CD4-positive, alpha-beta memory T cell (primary cell): ENCODE data around the gene DGKG. TPM values are rescaled to one million over a fixed set of nuclear protein-coding genes. Genes with fewer than 3 reads are reported as not detected.

ENCODE experiments used
- CTCF ChIA-PET: fragments of 350-600 bp; sonication (Branson Sonifier 250); formaldehyde crosslinking; loops from one replicate; lab custom pipeline; 2021; ENCODE audit warnings: inconsistent platforms; ENCODE audit not compliant: partially characterized antibody; lab: Charles Lee
- POLR2A ChIA-PET: fragments of 350-600 bp; sonication (Branson Sonifier 250); formaldehyde crosslinking; loops from one replicate; lab custom pipeline; 2021; ENCODE audit not compliant: partially characterized antibody; lab: Charles Lee
- DNase-seq, 5 donors: peaks; one replicate each; pipeline versions ENCODE4 v3.0.0 to v3.0.0-alpha.2; 2020 to 2022; ENCODE audit warnings: mixed read lengths in 1 of 5
- H3K27ac ChIP-seq: one replicate; pipeline ENCODE4 v1.7.0; 2013; ENCODE audit warnings: low read depth, low read length
- H3K27me3 ChIP-seq: 2 replicates; pipeline ENCODE4 v1.7.0; 2013; ENCODE audit warnings: mild to moderate bottlenecking, low read length, moderate library complexity; ENCODE audit not compliant: insufficient read depth
- H3K36me3 ChIP-seq: 2 replicates; pipeline ENCODE4 v1.7.0; 2013; ENCODE audit warnings: mild to moderate bottlenecking, low read length, moderate library complexity; ENCODE audit not compliant: insufficient read depth
- H3K4me1 ChIP-seq: 2 replicates; pipeline ENCODE4 v1.7.0; 2013; ENCODE audit warnings: mild to moderate bottlenecking, low read length, moderate library complexity; ENCODE audit not compliant: insufficient read depth
- H3K4me3 ChIP-seq, 2 donors: one replicate each; pipeline ENCODE4 v1.7.0; 2013; ENCODE audit warnings: low read length in 2 of 2, mild to moderate bottlenecking in 1 of 2
- H3K9me3 ChIP-seq, 2 donors: one replicate each; pipeline ENCODE4 v1.7.0; 2013; ENCODE audit warnings: low read length in 2 of 2, control low read depth in 1 of 2; ENCODE audit not compliant: control insufficient read depth in 1 of 2
- H3K27ac Mint-ChIP-seq, 7 donors: one replicate each; pipeline ENCODE4 v1.8.0; 2020 to 2021; ENCODE audit warnings: mixed read lengths in 7 of 7, mild to moderate bottlenecking in 6 of 7, inconsistent platforms in 3 of 7, moderate library complexity in 3 of 7
- H3K27me3 Mint-ChIP-seq, 2 donors: one replicate each; pipeline ENCODE4 v1.8.0; 2020 to 2021; ENCODE audit warnings: mixed read lengths in 2 of 2
- H3K36me3 Mint-ChIP-seq, 2 donors: one replicate each; pipeline ENCODE4 v1.8.0; 2020 to 2021; ENCODE audit warnings: mixed read lengths in 2 of 2, inconsistent platforms in 1 of 2, mild to moderate bottlenecking in 1 of 2
- H3K4me1 Mint-ChIP-seq, 4 donors: one replicate each; pipeline ENCODE4 v1.8.0; 2020 to 2021; ENCODE audit warnings: mixed read lengths in 4 of 4, mild to moderate bottlenecking in 1 of 4
- H3K4me3 Mint-ChIP-seq, 8 donors: one replicate each; pipeline ENCODE4 v1.8.0; 2020 to 2021; ENCODE audit warnings: mixed read lengths in 8 of 8, mild to moderate bottlenecking in 7 of 8, moderate library complexity in 6 of 8, inconsistent platforms in 3 of 8
- H3K9me3 Mint-ChIP-seq, 8 donors: one replicate each; pipeline ENCODE4 v1.8.0; 2020 to 2021; ENCODE audit warnings: mixed read lengths in 8 of 8, mild to moderate bottlenecking in 5 of 8, inconsistent platforms in 3 of 8, moderate library complexity in 1 of 8
- intact Hi-C: fragments of 100-400 bp; cut with micrococcal nuclease; formaldehyde crosslinking; loops from one replicate; pipeline ENCODE4 v1.15.1; 2023
- polyA plus RNA-seq, 2 donors: library from polyadenylated mRNA; unstranded; fragments of 300-500 nt; fragmentation: Illumina TruSeq; gene quantifications; one replicate each; pipeline ENCODE4 v1.2.3, GENCODE V29; 2021
- total RNA-seq, 2 experiments: library from RNA; stranded (reverse); gene quantifications; one replicate each; pipeline ENCODE4 v1.2.3, GENCODE V29; 2021

Gene DGKG
- total and polyA plus RNA-seq, 4 experiments from 2014 or later: 0.75 TPM; not detected in 3

- intact Hi-C loops: no loop called here
- H3K36me3 ChIP-seq: no peaks in the 10 kb centered on the region
- H3K9me3 Mint-ChIP-seq: peaks cover 0 to 3% (median 0%) of the 10 kb centered on the region in 8 donors
- CTCF ChIA-PET: no interaction called here
- peak overlapping the region in 1 of 7 donors; percentile 43 for H3K27ac Mint-ChIP-seq
- H3K36me3 Mint-ChIP-seq: no peaks in the 10 kb centered on the region
- H3K27me3 ChIP-seq: no peaks in the 10 kb centered on the region
- H3K4me3 Mint-ChIP-seq: no peak overlapping the region
- no peak overlapping the region for H3K27ac ChIP-seq
- H3K27me3 Mint-ChIP-seq: peaks cover 2 to 6% of the 10 kb centered on the region in 2 donors
- H3K9me3 ChIP-seq: no peaks in the 10 kb centered on the region
- POLR2A ChIA-PET: no interaction called here
- no peaks in the 10 kb centered on the region for H3K4me1 Mint-ChIP-seq
- no peak for DNase-seq
- no peaks in the 10 kb centered on the region for H3K4me1 ChIP-seq
- no peak overlapping the region for H3K4me3 ChIP-seq
Measured at GRCh38 chr3:186318135-186318534, 43.9 kb downstream of the DGKG start.

GRCh38 chr3:186317478-186317877 lies 44.6 kb downstream of the DGKG start:
- CTCF ChIA-PET: no interaction called here
- POLR2A ChIA-PET: no interaction called here
- no peaks in the 10 kb centered on the region for H3K9me3 ChIP-seq
- H3K4me3 ChIP-seq: no peak overlapping the region
- H3K4me1 ChIP-seq: no peaks in the 10 kb centered on the region
- intact Hi-C loops: no loop called here
- H3K27ac ChIP-seq: no peak overlapping the region
- Mint-ChIP-seq H3K27me3 (peaks cover 2 to 4% of the 10 kb centered on the region in 2 donors), H3K9me3 (peaks cover 0 to 3% (median 0%) of the 10 kb centered on the region in 8 donors), H3K4me1 (no peaks in the 10 kb centered on the region), H3K36me3 (no peaks in the 10 kb centered on the region), H3K4me3 (no peak overlapping the region), H3K27ac (no peak overlapping the region)
- H3K36me3 ChIP-seq: no peaks in the 10 kb centered on the region
- no peak for DNase-seq
- no peaks in the 10 kb centered on the region for H3K27me3 ChIP-seq

GRCh38 chr3:186316666-186317260 lies 45.3 kb downstream of the DGKG start:
- Histone ChIP-seq H3K9me3 (no peaks in the 10 kb centered on the region), H3K27me3 (no peaks in the 10 kb centered on the region), H3K4me1 (no peaks in the 10 kb centered on the region), H3K4me3 (no peak overlapping the region), H3K36me3 (no peaks in the 10 kb centered on the region), H3K27ac (no peak overlapping the region)
- H3K27me3 Mint-ChIP-seq: peaks cover 2 to 4% of the 10 kb centered on the region in 2 donors
- peaks cover 0 to 3% (median 0%) of the 10 kb centered on the region in 8 donors for H3K9me3 Mint-ChIP-seq
- H3K36me3 Mint-ChIP-seq: no peaks in the 10 kb centered on the region
- POLR2A ChIA-PET: no interaction called here
- CTCF ChIA-PET: no interaction called here
- intact Hi-C loops: no loop called here
- DNase-seq: no peak
- H3K27ac Mint-ChIP-seq: no peak overlapping the region
- peak overlapping the region in 1 of 8 donors; percentile 2 for H3K4me3 Mint-ChIP-seq
- no peaks in the 10 kb centered on the region for H3K4me1 Mint-ChIP-seq

GRCh38 chr3:186315581-186316354 lies 46.3 kb downstream of the DGKG start:
- Histone ChIP-seq H3K4me1 (no peaks in the 10 kb centered on the region), H3K9me3 (no peaks in the 10 kb centered on the region), H3K4me3 (no peak overlapping the region), H3K27me3 (no peaks in the 10 kb centered on the region), H3K27ac (no peak overlapping the region), H3K36me3 (no peaks in the 10 kb centered on the region)
- no peak overlapping the region for H3K4me3 Mint-ChIP-seq
- no peaks in the 10 kb centered on the region for H3K36me3 Mint-ChIP-seq
- peaks cover 0 to 3% (median 0%) of the 10 kb centered on the region in 8 donors for H3K9me3 Mint-ChIP-seq
- no peak overlapping the region for H3K27ac Mint-ChIP-seq
- intact Hi-C loops: no loop called here
- H3K4me1 Mint-ChIP-seq: no peaks in the 10 kb centered on the region
- ChIA-PET POLR2A (no interaction called here), CTCF (interaction anchor here (1.0 kb wide), 1 partner anchor 12 kb away, joined by 3 read pairs; no protein-coding TSS in a partner anchor)
- peaks cover 0 to 4% of the 10 kb centered on the region in 2 donors for H3K27me3 Mint-ChIP-seq
- no peak for DNase-seq

DNA sequence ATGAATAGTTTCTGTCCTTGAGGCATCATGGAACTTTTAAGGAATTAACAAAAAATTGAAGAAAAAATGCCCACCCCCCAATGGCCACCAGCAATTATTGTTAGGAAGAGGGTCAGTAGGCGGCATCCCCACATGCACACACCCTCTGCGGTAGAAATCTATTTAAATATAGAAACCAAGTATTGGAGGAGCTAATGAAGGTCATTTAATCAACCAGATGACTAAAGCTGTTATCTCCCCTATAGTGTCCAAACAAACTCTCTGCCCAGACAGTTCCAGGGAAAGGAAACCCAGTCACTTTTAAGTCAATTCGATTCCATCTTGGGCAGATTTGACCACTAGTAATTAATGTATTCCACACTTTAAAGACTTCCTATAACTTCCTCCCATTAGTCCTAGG lies 47.1 kb downstream of the DGKG start:
- no peaks in the 10 kb centered on the region for H3K36me3 ChIP-seq
- no peak overlapping the region for H3K27ac ChIP-seq
- DNase-seq: no peak
- intact Hi-C loops: no loop called here
- CTCF ChIA-PET: interaction anchor here (1.0 kb wide), 1 partner anchor 11 kb away, joined by 3 read pairs; no protein-coding TSS in a partner anchor
- H3K27me3 Mint-ChIP-seq: peaks cover 4% of the 10 kb centered on the region in 2 donors
- no peaks in the 10 kb centered on the region for H3K27me3 ChIP-seq
- no peaks in the 10 kb centered on the region for H3K4me1 Mint-ChIP-seq
- H3K36me3 Mint-ChIP-seq: no peaks in the 10 kb centered on the region
- no peak overlapping the region for H3K4me3 ChIP-seq
- no peak overlapping the region for H3K4me3 Mint-ChIP-seq
- H3K9me3 Mint-ChIP-seq: peaks cover 0 to 3% (median 0%) of the 10 kb centered on the region in 8 donors
- no peak overlapping the region for H3K27ac Mint-ChIP-seq
- POLR2A ChIA-PET: no interaction called here
- no peaks in the 10 kb centered on the region for H3K4me1 ChIP-seq
- no peaks in the 10 kb centered on the region for H3K9me3 ChIP-seq

- H3K27ac ChIP-seq: no peak overlapping the region
- H3K9me3 Mint-ChIP-seq: peaks cover 0 to 2% (median 0%) of the 10 kb centered on the region in 8 donors
- H3K4me3 Mint-ChIP-seq: no peak overlapping the region
- no peaks in the 10 kb centered on the region for H3K4me1 ChIP-seq
- no peaks in the 10 kb centered on the region for H3K27me3 ChIP-seq
- no peak overlapping the region for H3K4me3 ChIP-seq
- no peaks in the 10 kb centered on the region for H3K36me3 Mint-ChIP-seq
- no peak for DNase-seq
- no peaks in the 10 kb centered on the region for H3K36me3 ChIP-seq
- H3K27ac Mint-ChIP-seq: no peak overlapping the region
- H3K27me3 Mint-ChIP-seq: peaks cover 2 to 10% of the 10 kb centered on the region in 2 donors
- POLR2A ChIA-PET: no interaction called here
- no peaks in the 10 kb centered on the region for H3K9me3 ChIP-seq
- intact Hi-C loops: no loop called here
- CTCF ChIA-PET: no interaction called here
- no peaks in the 10 kb centered on the region for H3K4me1 Mint-ChIP-seq
Measured at GRCh38 chr3:186311441-186311840, 50.6 kb downstream of the DGKG start.

DNA sequence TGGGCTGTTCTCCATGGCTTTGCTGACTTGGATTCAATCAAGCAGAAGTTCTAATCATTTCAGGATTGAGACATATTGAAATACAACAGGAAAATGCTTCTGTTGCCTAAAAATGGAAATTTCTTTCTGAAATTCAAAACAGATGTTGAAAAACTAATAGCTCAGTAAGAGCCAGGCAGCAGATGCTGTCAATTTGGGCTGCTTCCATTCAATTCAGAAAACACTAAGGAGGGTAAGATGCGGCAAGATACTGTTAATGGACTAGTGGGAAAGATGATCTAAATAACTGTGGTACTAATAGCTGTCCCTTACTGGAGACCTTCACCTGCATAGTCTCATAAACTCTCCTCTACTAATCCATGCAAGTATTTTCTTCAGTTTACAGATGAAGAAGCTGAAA lies 53.5 kb downstream of the DGKG start:
- intact Hi-C loops: no loop called here
- no peaks in the 10 kb centered on the region for H3K9me3 ChIP-seq
- H3K4me1 ChIP-seq: no peaks in the 10 kb centered on the region
- Mint-ChIP-seq H3K4me3 (no peak overlapping the region), H3K4me1 (no peaks in the 10 kb centered on the region), H3K27me3 (peaks cover 2 to 12% of the 10 kb centered on the region in 2 donors), H3K36me3 (no peaks in the 10 kb centered on the region), H3K27ac (no peak overlapping the region), H3K9me3 (peaks cover 0 to 2% (median 0%) of the 10 kb centered on the region in 8 donors)
- no peak for DNase-seq
- H3K27ac ChIP-seq: no peak overlapping the region
- no peak overlapping the region for H3K4me3 ChIP-seq
- H3K36me3 ChIP-seq: no peaks in the 10 kb centered on the region
- CTCF ChIA-PET: no interaction called here
- no peaks in the 10 kb centered on the region for H3K27me3 ChIP-seq
- POLR2A ChIA-PET: no interaction called here
